ENCODE measurements around the gene UBAP2L. TPM values are rescaled to one million over a fixed set of nuclear protein-coding genes. Genes with fewer than 3 reads are reported as not detected.

The UBAP2L gene
- total and polyA plus RNA-seq, 9 of the 15 experiments (the other 6 are each of a cell fraction or from before 2014, with no cell fraction given), result 75.0 to 245 (median 119) TPM

- TF ChIP-seq CGGBP1 (CRISPR knock-in tag; IDR thresholded peaks at IDR 0.05) (no peak), FOSL1 (tag; conservative IDR thresholded peaks at IDR 0.05) (peak; percentile 53), E2F1 (CRISPR knock-in tag; IDR thresholded peaks at IDR 0.05) (0 out of 2 replicates have a peak, but pooled peaks have one; percentile 35), KDM1A (IDR thresholded peaks at IDR 0.05) (peak; percentile 41 to 54; a peak in 1 of 4 replicates), NBN (IDR thresholded peaks at IDR 0.05; ENCODE audit: low read depth) (peak; percentile 81), HDGF (IDR thresholded peaks at IDR 0.05) (no peak), ZNF740 (CRISPR knock-in tag; IDR thresholded peaks at IDR 0.05) (no peak), ZNF740 (tag; IDR thresholded peaks at IDR 0.05) (no peak), ZNF76 (CRISPR knock-in tag; IDR thresholded peaks at IDR 0.05; ENCODE audit: borderline replicate concordance) (no peak), SREBF2 (CRISPR knock-in tag; IDR thresholded peaks at IDR 0.05) (no peak), ELK3 (CRISPR knock-in tag; IDR thresholded peaks at IDR 0.05) (0 out of 2 replicates have a peak, but pooled peaks have one; percentile 45), ZNF124 (CRISPR knock-in tag; IDR thresholded peaks at IDR 0.05) (no peak), LEF1 (IDR thresholded peaks at IDR 0.05) (peak; percentile 81; the same call in 1 of the 2 replicates), ATF7 (IDR thresholded peaks at IDR 0.05) (peak; percentile 86), SRSF1 (IDR thresholded peaks at IDR 0.05; ENCODE audit: low read depth, low read length) (no peak), SMAD1 (IDR thresholded peaks at IDR 0.05; ENCODE audit: low read depth, low read length, partially characterized antibody) (no peak), YY1 (IDR thresholded peaks at IDR 0.05; ENCODE audit: borderline replicate concordance in 1 of 3, control insufficient read depth in 1 of 3, extremely low read depth in 1 of 3, insufficient read depth in 3 of 3, insufficient read length in 1 of 3, insufficient replicate concordance in 2 of 3, low read depth in 1 of 3, low read length in 2 of 3) (peak in 1 of 3 experiments; percentile 7), ERF (CRISPR knock-in tag; IDR thresholded peaks at IDR 0.05) (peak; percentile 53; the same call in 1 of the 2 replicates), ZNF324 (CRISPR knock-in tag; IDR thresholded peaks at IDR 0.05) (peak; percentile 45; the same call in 1 of the 2 replicates), ETV1 (tag; conservative IDR thresholded peaks at IDR 0.05; ENCODE audit: low read depth) (peak; percentile 48; the same call in 1 of the 2 replicates), POLR2AphosphoS5 (IDR thresholded peaks at IDR 0.05; ENCODE audit: control insufficient read depth, insufficient read depth, low read depth, low read length) (peak; percentile 68; the same call in 1 of the 2 replicates), MYBL2 (IDR thresholded peaks at IDR 0.05; ENCODE audit: low read depth) (peak; percentile 61; the same call in 1 of the 2 replicates), MYBL2 (CRISPR knock-in tag; IDR thresholded peaks at IDR 0.05; ENCODE audit: borderline replicate concordance) (no peak)
Measured at GRCh38 chr1:154272217-154272998, 51.7 kb downstream of the UBAP2L start, which contains the start of gene HAX1 (continued).
